Activated CD4-positive, alpha-beta T cell treated with anti-CD3 and anti-CD28 coated beads, Interleukin-2, amount 10 ng/mL, durations not matched to agents 24 days and 14 days (primary cell): ENCODE data around the gene JAG1. TPM values are rescaled to one million over a fixed set of nuclear protein-coding genes. Genes with fewer than 3 reads are reported as not detected.

ENCODE experiments used
- DNase-seq: peaks from one replicate; pipeline ENCODE4 v3.0.0; 2022
- H3K27ac Mint-ChIP-seq: one replicate; pipeline ENCODE4 v1.8.0; 2022; ENCODE audit warnings: mild to moderate bottlenecking, mixed read lengths
- H3K27me3 Mint-ChIP-seq: one replicate; pipeline ENCODE4 v1.8.0; 2022; ENCODE audit warnings: mixed read lengths
- H3K36me3 Mint-ChIP-seq: one replicate; pipeline ENCODE4 v1.8.0; 2022; ENCODE audit warnings: low read depth, mild to moderate bottlenecking, mixed read lengths
- H3K4me1 Mint-ChIP-seq: one replicate; pipeline ENCODE4 v1.8.0; 2021; ENCODE audit warnings: mixed read lengths
- H3K4me3 Mint-ChIP-seq: one replicate; pipeline ENCODE4 v1.8.0; 2022; ENCODE audit warnings: mild to moderate bottlenecking, moderate library complexity, mixed read lengths
- H3K9me3 Mint-ChIP-seq: one replicate; pipeline ENCODE4 v1.8.0; 2021; ENCODE audit warnings: mixed read lengths
- intact Hi-C: fragments of 100-400 bp; cut with micrococcal nuclease; formaldehyde crosslinking; loops from one replicate; pipeline ENCODE4 v1.15.1; 2023
- total RNA-seq: library from RNA; stranded (reverse); gene quantifications from 2 replicates; pipeline ENCODE4 v1.2.3, GENCODE V29; 2022

The JAG1 gene
- total RNA-seq, 1 donor from 2014 or later, result 1.1 TPM

DNA sequence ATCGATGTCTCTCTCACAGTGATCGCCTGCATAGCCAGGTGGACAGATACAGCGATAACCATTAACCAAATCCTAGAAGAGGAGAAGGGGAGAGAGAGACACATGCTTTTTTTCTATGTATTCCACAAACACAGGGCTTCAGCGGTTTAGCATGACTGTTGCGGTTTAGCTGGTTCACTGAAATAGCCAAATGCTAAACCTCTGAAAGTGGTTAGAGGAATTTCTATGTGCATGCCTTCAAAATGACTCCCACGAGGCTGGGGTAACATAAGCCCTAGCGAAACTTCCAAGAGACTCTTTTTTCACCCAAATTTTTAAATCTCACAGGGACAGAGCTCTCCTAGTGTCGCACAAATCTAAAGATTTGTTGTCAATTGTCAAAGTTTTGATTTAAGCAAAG, 25.1 kb downstream of the JAG1 start:
- intact Hi-C loops, result no loop called here
- H3K9me3 Mint-ChIP-seq, result no peaks in the 10 kb centered on the region
- peaks cover 6% of the 10 kb centered on the region for H3K4me1 Mint-ChIP-seq
- no peak overlapping the region for H3K27ac Mint-ChIP-seq
- no peaks in the 10 kb centered on the region for H3K36me3 Mint-ChIP-seq
- H3K4me3 Mint-ChIP-seq, result no peak overlapping the region
- H3K27me3 Mint-ChIP-seq, result peaks cover 8% of the 10 kb centered on the region
- DNase-seq, result no peak

DNA sequence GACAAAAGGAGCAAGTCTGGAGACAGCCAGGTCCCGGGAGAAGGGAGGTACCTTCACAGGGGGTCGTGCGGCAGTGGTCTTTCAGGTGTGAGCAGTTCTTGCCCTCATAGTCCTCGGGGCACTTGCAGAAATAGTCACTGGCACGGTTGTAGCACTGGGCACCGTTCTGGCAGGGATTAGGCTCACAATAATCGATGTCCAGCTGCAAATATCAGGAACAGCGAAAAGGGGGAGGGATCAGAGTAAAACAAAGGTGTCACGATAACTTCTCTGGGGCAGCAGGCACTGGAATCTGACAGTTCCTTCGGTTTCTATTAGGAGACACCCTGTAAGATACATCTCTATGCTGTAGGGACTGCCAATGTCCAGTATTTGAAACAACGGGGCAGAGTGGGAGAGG, 25.9 kb downstream of the JAG1 start:
- no peak for DNase-seq
- Mint-ChIP-seq H3K9me3 (no peaks in the 10 kb centered on the region), H3K27me3 (peaks cover 8% of the 10 kb centered on the region), H3K4me3 (no peak overlapping the region), H3K27ac (no peak overlapping the region), H3K4me1 (peaks cover 6% of the 10 kb centered on the region), H3K36me3 (no peaks in the 10 kb centered on the region)
- intact Hi-C loops, result no loop called here

DNA sequence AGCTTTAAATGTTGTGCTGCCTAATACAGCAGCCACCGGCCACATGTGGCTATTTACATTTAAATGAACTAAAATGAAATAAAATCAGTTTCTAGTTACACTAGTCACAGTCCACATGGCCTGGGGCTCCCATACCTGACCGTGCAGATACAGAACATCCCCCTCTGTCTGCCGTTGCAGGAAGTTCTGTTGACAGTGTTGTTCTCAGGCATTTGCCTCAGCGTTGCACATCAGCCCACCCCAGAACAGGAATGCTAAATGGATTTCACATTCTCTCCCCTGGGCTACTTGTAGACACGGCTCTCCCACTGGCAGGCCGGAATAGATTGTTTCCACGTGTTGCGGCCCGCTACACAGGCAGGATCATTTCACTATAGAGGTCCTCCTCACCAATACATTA, 26.3 kb downstream of the JAG1 start:
- intact Hi-C loops, result no loop called here
- Mint-ChIP-seq H3K36me3 (no peaks in the 10 kb centered on the region), H3K9me3 (no peaks in the 10 kb centered on the region), H3K27me3 (peaks cover 8% of the 10 kb centered on the region), H3K4me3 (no peak overlapping the region), H3K4me1 (peaks cover 6% of the 10 kb centered on the region), H3K27ac (no peak overlapping the region)
- DNase-seq, result peak; percentile 58

DNA sequence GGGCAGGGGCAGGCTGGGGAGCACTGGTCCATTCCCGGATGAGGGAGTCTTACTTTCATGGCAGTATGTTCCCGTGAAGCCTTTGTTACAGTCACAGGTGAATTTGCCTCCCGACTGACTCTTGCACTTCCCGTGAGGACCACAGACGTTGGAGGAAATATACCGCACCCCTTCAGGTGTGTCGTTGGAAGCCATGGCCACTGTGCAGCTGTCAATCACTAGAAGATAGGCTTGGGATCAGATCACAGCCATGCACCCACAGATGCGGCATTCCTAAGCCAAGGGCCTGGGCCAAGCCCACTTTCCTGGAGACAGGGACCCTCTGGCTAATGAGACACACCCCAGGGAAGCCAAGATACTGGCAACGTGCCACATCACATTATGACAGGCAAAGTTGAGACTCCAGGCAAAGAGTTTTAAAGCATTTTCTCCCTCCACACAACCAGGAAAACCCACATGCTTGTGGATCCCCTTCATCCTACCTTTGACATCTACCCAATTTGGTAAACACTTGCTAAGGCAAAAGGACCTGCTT, 26.8 kb downstream of the JAG1 start:
- intact Hi-C loops, result no loop called here
- Mint-ChIP-seq H3K9me3 (no peaks in the 10 kb centered on the region), H3K4me1 (peaks cover 6% of the 10 kb centered on the region), H3K27ac (no peak overlapping the region), H3K4me3 (no peak overlapping the region), H3K36me3 (no peaks in the 10 kb centered on the region), H3K27me3 (peaks cover 8% of the 10 kb centered on the region)
- DNase-seq, result no peak

DNA sequence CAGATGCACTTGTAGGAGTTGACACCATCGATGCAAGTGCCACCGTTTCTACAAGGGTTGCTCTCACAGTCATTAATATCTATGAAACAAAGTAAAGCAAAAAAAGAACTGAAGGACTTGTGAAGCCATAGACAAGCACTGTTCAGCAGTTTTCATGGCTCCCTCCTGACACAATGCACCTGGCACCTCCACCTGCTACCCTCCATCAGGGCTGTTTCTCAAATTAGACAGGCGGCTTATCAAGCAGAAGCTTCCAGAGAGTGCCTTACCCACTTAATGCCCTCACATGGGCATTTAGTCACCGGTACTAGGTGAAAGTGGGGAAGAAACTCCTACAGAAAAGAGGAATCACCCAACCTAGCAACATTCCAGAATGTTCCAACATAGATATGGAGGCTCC, 27.8 kb downstream of the JAG1 start:
- H3K36me3 Mint-ChIP-seq, result no peaks in the 10 kb centered on the region
- H3K27ac Mint-ChIP-seq, result no peak overlapping the region
- intact Hi-C loops, result no loop called here
- H3K4me3 Mint-ChIP-seq, result no peak overlapping the region
- no peak for DNase-seq
- H3K27me3 Mint-ChIP-seq, result peaks cover 6% of the 10 kb centered on the region
- H3K4me1 Mint-ChIP-seq, result peaks cover 5% of the 10 kb centered on the region
- H3K9me3 Mint-ChIP-seq, result no peaks in the 10 kb centered on the region

DNA sequence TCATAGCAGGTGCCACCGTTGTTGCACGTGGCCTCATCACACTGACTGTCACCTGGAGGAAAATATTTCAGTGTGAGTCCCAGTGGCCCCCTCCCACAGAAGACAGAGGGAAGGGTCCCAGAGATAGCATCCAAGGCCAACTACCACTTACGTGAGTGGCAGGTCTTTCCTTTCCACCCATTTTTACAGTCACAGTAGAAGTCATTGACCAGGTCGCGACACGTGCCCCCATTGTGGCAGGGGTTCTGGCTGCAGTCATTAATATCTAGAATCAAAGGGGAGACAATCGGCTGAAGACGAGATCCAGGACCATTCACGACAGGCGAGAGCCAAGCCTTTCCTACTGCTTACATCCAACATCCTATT, 28.6 kb downstream of the JAG1 start:
- peaks cover 5% of the 10 kb centered on the region for H3K4me1 Mint-ChIP-seq
- H3K27me3 Mint-ChIP-seq, result peaks cover 6% of the 10 kb centered on the region
- intact Hi-C loops, result no loop called here
- no peak overlapping the region for H3K4me3 Mint-ChIP-seq
- no peak for DNase-seq
- H3K9me3 Mint-ChIP-seq, result no peaks in the 10 kb centered on the region
- H3K36me3 Mint-ChIP-seq, result no peaks in the 10 kb centered on the region
- no peak overlapping the region for H3K27ac Mint-ChIP-seq

DNA sequence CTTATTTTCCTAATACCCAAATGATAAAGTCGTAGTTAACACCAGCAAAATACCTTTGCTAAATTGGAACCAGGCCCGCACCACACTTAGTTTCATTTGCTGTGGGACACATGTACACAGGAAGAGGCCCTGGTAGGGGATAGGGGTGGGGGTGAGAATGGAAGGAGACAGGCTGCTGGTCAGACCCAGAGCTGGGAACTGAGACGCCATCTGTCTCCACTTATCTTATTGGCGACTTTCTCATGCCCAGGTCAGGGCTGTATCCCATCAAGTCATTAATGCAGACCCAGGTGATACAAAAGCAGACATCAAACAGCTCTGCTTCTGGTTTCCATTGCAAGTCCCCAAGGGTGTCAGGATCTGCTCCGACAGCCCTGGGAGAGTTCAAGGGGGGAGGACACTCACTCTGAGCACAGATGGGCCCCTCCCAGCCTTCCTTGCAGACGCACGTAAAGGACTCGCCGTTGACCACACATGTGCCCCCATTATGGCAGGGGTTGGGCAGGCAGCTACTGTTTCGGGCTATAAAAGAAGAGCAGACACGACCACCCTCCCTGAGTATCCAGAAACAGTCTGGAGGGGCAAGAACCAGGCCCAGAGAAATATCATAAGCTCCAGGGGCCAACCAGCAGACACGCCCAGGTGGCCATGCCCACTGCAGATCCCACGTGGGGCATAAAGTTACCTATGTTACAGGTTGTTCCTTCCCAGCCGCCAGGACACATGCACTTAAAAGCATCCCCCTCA, 29.2 kb downstream of the JAG1 start:
- DNase-seq, result no peak
- Mint-ChIP-seq H3K27ac (no peak overlapping the region), H3K27me3 (peaks cover 3% of the 10 kb centered on the region), H3K36me3 (no peaks in the 10 kb centered on the region), H3K4me1 (peaks cover 5% of the 10 kb centered on the region), H3K9me3 (no peaks in the 10 kb centered on the region), H3K4me3 (no peak overlapping the region)
- intact Hi-C loops, result no loop called here

DNA sequence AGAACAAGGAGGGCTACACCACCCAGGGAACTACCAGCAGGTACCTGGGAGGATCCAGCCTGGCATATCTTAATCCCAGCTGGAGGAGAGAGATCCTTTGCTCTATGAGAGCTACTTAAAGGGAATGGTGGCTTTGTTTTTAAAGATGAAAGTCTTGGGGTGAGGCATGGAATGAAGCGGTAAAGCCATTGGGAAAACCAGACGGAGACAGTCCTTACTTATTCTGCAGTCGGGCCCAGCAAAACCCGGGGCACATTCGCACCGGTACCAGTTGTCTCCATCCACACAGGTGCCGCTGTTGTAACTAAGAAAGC, 30.3 kb downstream of the JAG1 start:
- peaks cover 3% of the 10 kb centered on the region for H3K27me3 Mint-ChIP-seq
- H3K4me3 Mint-ChIP-seq, result no peak overlapping the region
- no peak overlapping the region for H3K27ac Mint-ChIP-seq
- H3K36me3 Mint-ChIP-seq, result no peaks in the 10 kb centered on the region
- intact Hi-C loops, result no loop called here
- H3K4me1 Mint-ChIP-seq, result peaks cover 5% of the 10 kb centered on the region
- H3K9me3 Mint-ChIP-seq, result no peaks in the 10 kb centered on the region
- no peak for DNase-seq

DNA sequence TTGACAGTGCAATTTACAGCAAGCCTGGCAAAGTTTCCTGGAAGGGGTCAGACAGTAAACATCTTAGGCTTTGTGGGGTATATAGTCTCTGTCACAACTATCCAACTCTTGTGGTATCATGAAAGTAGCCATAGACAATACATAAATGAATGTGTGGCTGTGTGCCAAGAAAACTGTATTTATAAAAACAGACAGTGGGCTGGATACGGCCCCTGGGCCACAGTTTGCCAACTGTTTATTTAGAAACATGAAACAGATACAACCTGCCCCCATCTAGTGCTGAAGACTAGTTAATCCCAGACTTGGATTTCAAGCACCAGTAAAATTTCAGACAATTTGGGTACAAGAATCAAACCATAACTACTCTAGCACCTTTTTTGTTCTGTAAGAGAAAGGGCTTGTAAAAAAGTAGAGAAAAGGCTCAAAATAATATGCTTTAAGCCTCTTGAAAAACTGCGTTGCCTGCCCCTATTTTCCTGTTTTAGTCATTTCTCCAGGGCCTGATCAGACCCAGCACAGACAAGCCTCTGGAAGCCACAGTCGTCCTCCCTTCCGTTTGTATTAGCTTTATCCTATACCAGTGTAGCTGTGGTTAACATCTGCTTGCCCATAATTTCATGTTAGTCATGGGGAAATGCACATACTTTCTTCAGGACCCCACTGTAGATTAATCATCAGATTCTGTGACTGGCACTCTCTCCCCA, 30.8 kb downstream of the JAG1 start:
- peaks cover 5% of the 10 kb centered on the region for H3K4me1 Mint-ChIP-seq
- intact Hi-C loops, result no loop called here
- no peak overlapping the region for H3K27ac Mint-ChIP-seq
- H3K4me3 Mint-ChIP-seq, result no peak overlapping the region
- peaks cover 3% of the 10 kb centered on the region for H3K27me3 Mint-ChIP-seq
- no peaks in the 10 kb centered on the region for H3K9me3 Mint-ChIP-seq
- no peaks in the 10 kb centered on the region for H3K36me3 Mint-ChIP-seq
- no peak for DNase-seq

DNA sequence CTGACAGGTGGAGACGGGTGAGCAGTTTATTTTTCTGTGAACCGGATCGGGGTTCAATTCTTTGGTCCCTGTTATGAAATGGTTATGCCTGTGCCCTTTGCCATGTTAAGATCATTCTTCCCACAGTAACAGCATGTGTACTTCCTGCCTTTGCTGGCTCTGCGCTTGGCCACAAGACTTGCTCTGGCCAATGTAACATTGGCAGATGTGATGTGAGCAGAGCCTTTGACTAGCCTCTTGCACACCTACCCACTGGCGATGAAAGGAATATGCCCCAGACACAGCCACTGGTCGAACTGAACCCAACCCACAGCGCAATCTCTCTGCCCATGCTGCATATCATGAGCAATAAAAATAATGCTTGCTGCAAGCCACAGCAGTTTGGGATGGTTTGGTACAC, 31.9 kb downstream of the JAG1 start:
- peaks cover 5% of the 10 kb centered on the region for H3K4me1 Mint-ChIP-seq

DNA sequence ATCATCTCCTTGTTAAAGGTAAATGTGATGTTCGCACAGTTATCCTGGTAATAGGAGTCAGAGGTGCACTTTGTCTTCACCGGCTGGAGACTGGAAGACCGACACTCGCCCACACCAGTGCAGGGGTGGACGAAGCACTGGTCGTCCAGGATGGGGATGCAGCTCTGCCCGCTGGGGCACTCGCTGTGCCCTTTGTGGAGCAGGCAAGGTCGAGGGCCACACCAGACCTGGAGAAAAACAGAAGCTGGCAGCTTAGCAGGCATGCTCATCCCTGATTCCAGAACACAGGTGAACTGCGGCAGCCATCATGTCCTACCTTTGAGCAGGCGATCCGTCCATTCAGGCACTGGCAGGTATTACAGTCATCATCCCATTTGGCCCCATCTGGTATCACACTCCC, 32.3 kb downstream of the JAG1 start:
- no peaks in the 10 kb centered on the region for H3K9me3 Mint-ChIP-seq
- no peak overlapping the region for H3K4me3 Mint-ChIP-seq
- H3K27ac Mint-ChIP-seq, result no peak overlapping the region
- intact Hi-C loops, result no loop called here
- H3K27me3 Mint-ChIP-seq, result no peaks in the 10 kb centered on the region
- no peak for DNase-seq
- peaks cover 5% of the 10 kb centered on the region for H3K4me1 Mint-ChIP-seq
- H3K36me3 Mint-ChIP-seq, result no peaks in the 10 kb centered on the region

More for the DNA sequence above, 31.9 kb downstream of the JAG1 start:
- intact Hi-C loops, result no loop called here
- no peak for DNase-seq
- H3K27me3 Mint-ChIP-seq, result no peaks in the 10 kb centered on the region
- no peak overlapping the region for H3K27ac Mint-ChIP-seq
- no peak overlapping the region for H3K4me3 Mint-ChIP-seq
- H3K36me3 Mint-ChIP-seq, result no peaks in the 10 kb centered on the region
- no peaks in the 10 kb centered on the region for H3K9me3 Mint-ChIP-seq

DNA sequence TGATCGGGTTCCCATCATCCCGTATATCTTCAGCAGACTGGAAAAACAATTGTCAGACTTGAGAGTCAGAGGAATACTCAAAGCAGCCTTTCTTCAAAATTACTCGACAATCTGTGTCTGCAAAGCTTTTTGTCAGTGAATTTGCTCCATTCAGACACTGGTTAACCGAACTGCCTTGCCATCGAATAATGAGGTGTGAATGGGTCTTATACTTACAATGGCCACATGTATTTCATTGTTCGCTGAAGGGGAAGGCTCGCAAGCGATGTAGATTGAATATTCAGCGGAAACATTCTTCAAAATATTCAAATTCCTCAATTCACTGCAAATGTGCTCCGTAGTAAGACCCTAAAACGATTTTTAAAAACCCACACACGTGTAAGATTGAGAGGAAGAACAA, 32.9 kb downstream of the JAG1 start:
- DNase-seq, result no peak
- Mint-ChIP-seq H3K4me3 (no peak overlapping the region), H3K36me3 (no peaks in the 10 kb centered on the region)

DNA sequence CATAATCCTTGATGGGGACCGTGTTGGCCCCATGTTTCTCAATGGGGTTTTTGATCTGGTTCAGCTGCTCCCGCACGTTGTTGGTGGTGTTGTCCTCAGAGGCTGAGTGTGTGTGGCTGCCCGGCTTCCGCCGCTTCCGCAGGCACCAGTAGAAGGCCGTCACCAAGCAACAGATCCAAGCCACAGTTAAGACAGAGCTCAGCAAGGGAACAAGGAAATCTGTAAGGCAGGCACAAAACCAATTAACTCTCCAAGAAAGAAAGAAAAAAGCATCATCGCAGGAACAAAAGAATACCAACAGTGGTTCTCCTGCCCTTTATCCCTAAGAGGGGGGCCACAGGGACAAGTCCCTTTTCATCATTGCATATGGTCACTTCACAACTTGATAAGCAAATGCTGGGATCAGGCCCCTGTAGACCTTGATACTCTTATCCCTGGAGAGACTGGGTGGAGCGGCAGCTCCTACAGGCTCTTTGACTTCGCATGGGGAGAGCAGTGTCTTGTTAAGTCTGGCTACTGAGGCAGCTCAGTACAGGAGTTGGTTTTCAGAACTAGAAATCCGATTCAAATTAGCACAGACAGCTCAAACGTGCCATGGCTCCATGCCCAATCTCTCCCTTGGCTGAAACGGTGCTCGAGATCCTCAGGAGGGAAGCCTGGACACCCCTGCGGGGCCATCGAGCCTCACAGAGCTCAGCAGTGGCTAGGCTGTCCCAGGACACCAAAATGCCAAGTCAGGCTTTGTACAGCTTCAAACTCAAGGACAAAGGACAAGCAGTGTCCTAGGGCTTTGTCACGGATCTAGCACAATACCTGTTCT, 33.9 kb downstream of the JAG1 start:
- H3K4me1 Mint-ChIP-seq, result peaks cover 5% of the 10 kb centered on the region
- H3K27me3 Mint-ChIP-seq, result no peaks in the 10 kb centered on the region
- intact Hi-C loops, result no loop called here
- H3K27ac Mint-ChIP-seq, result no peak overlapping the region
- no peak for DNase-seq
- H3K36me3 Mint-ChIP-seq, result no peaks in the 10 kb centered on the region
- H3K9me3 Mint-ChIP-seq, result no peaks in the 10 kb centered on the region
- H3K4me3 Mint-ChIP-seq, result no peak overlapping the region

More for the DNA sequence above, 32.9 kb downstream of the JAG1 start:
- H3K27ac Mint-ChIP-seq, result no peak overlapping the region
- no peaks in the 10 kb centered on the region for H3K9me3 Mint-ChIP-seq
- peaks cover 5% of the 10 kb centered on the region for H3K4me1 Mint-ChIP-seq
- no peaks in the 10 kb centered on the region for H3K27me3 Mint-ChIP-seq
- intact Hi-C loops, result no loop called here

DNA sequence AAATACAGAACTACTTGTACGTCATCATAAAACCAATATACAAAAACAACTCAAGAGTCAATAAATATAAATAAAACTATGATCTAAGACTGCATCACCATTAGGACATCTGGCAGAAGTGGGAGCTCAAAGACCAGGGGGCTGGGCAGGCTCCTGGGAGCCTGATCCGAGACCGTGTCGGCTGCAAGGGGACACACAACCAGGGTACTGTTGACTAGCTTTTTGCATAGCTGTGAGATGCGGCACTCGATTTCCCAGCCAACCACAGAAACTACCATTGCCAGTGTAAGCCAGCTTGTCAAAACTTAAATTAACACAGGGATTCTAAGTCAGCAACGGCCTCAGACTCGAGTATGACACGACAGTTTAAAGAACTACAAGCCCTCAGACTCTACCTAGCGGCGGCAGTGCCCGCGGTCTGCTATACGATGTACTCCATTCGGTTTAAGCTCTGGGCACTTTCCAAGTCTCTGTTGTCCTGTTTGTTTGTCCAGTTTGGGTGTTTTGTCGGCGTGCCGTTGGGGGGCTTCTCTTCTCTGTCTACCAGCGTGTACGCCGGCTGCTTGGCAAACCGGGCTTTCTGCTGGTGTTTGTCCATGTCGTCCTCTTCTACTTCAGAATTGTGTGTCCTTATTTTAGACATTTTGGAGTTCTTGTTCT, 34.6 kb downstream of the JAG1 start:
- intact Hi-C loops, result no loop called here
- peaks cover 1% of the 10 kb centered on the region for H3K4me1 Mint-ChIP-seq

More for the DNA sequence above, 34.6 kb downstream of the JAG1 start:
- DNase-seq, result no peak
- Mint-ChIP-seq H3K4me3 (no peak overlapping the region), H3K36me3 (no peaks in the 10 kb centered on the region), H3K27me3 (no peaks in the 10 kb centered on the region), H3K27ac (no peak overlapping the region), H3K9me3 (no peaks in the 10 kb centered on the region)
